Body of pancreas (tissue), 4 donors: ENCODE data around the gene RPL37. TPM values are rescaled to one million over a fixed set of nuclear protein-coding genes. Genes with fewer than 3 reads are reported as not detected.

Experiments used
- ATAC-seq: fragments of 150-250 bp; one replicate; pipeline ENCODE4 v1.9.1; 2016
- DNase-seq, 4 donors: peaks; one replicate each; pipeline ENCODE4 v3.0.0-alpha.2; 2019
- H3K27ac ChIP-seq, 4 donors: fragments of 200-600 bp; sonication (generic); 1 replicate in 3 of 4; 2 replicates in 1 of 4; pipeline versions ENCODE4 v1.5.1 to v1.6.1; 2016 to 2019; ENCODE audit warnings: mild to moderate bottlenecking in 1 of 4, mixed read lengths in 1 of 4, moderate library complexity in 1 of 4
- H3K27me3 ChIP-seq, 2 donors: fragments of 200-600 bp; sonication (generic); one replicate each; pipeline ENCODE4 v1.6.0; 2016; ENCODE audit warnings: mild to moderate bottlenecking in 1 of 2
- H3K36me3 ChIP-seq, 2 donors: fragments of 200-600 bp; sonication (generic); replicated peaks in 1 of 2; 2 replicates each; pipeline ENCODE4 v1.5.1; 2016; ENCODE audit warnings: low read depth in 2 of 2; ENCODE audit not compliant: insufficient read depth in 1 of 2
- H3K4me1 ChIP-seq: fragments of 200-600 bp; sonication (generic); one replicate; pipeline ENCODE4 v1.6.0; 2016
- H3K4me3 ChIP-seq, 2 donors: fragments of 200-600 bp; sonication (generic); 1 replicate in 1 of 2; 2 replicates in 1 of 2; pipeline ENCODE4 v1.5.1; 2016 to 2019
- H3K9me3 ChIP-seq, 3 donors: fragments of 200-600 bp; sonication (generic); 1 replicate in 2 of 3; 2 replicates in 1 of 3; pipeline ENCODE4 v1.5.1; 2016
- POLR2A ChIP-seq, 3 donors: fragments of 450-650 bp; IDR thresholded peaks; one replicate each; pipeline ENCODE4 v1.6.1; 2016; ENCODE audit warnings: antibody characterized with exemption in 3 of 3, mild to moderate bottlenecking in 2 of 3
- WGBS, 2 donors: methylation state at CpG; one replicate each; pipeline ENCODE4 v1.1.5; 2017; 5-methylcytosine and 5-hydroxymethylcytosine counted together
- intact Hi-C: fragments of 100-400 bp; cut with DNase I; formaldehyde crosslinking; loops from one replicate; pipeline ENCODE4 v1.15.1; 2023
- total RNA-seq, 2 donors: library from RNA; depleted of rRNA; stranded (reverse); fragments of >200 nt; gene quantifications; one replicate each; pipeline ENCODE4 v1.1.0, GENCODE V29; 2016
- TF ChIP-seq, protein P1 (sequence below), 7 experiments: fragments of 450-650 bp in 4 of 7; fragments of 200-600 bp in 3 of 7; sonication (generic) in 3 of 7; IDR thresholded peaks; one replicate each; pipeline ENCODE4 v1.5.1; 2016 to 2019; ENCODE audit warnings: antibody characterized with exemption in 7 of 7

The RPL37 gene
- total RNA-seq, 2 donors from 2014 or later = 126 to 256 TPM

DNA sequence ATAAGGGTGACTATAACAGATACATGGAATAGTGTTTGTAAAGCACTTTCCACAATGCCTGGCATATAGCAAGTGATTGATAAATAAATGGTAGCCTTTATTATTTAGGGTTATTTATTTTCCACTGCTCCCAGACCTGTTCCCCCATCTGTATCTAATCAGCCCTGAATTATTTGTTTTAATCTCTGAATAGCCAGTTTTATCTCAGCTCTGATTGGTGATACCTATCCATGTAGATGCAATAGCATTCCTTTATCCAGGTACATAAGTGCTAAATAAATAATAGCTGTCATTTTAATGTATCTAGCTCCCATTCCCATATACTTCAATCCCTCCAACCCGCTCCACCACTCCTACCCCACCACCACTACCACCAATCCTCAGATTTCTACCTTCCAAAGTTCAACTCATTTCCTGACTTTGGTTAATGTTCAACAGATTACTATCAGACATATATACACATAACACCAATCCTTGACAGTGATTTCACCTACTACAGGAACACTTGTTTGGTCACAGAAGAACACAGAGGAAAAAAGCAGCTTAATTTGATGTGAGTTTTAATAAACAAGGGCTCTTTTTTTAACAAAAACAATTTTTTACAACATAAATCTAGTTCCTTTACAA, 50.9 kb downstream of the RPL37 start:
- DNase-seq = no peak

DNA sequence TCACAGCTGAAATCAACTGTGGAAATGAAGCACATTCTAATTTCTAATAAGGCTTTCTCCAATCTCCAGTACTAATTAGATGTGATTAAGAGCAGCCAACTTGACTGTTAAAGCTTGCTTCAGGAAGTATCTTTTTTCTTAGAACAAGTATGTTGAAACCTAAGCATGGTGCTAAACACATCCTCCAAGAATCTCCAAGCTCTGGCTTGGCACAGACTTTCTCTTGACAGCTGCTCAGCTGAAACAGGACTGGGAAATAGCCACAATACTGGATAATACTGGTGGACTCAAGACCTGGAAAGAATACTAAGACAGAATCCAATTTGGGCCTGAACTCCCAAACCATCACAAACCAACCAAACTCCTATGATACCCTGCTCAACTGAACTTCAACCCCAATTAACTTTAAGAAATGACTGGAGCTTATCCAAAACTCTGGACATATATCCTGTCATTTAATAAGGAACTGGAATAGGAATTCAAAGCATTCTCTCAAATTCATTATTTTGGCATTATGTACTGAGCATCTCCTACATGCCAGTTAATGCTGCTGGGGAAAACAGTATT, 53.1 kb downstream of the RPL37 start:
- Histone ChIP-seq H3K4me1 (peaks cover 31% of the 10 kb centered on the region), H3K4me3 (no peak overlapping the region), H3K27ac (no peak overlapping the region), H3K27me3 (no peaks in the 10 kb centered on the region), H3K9me3 (no peaks in the 10 kb centered on the region), H3K36me3 (no peaks in the 10 kb centered on the region)
- ATAC-seq = no peak
- intact Hi-C loops = no loop called here
- no peak for TF ChIP-seq POLR2A (IDR thresholded peaks at IDR 0.05)
- TF ChIP-seq, protein P1, sequence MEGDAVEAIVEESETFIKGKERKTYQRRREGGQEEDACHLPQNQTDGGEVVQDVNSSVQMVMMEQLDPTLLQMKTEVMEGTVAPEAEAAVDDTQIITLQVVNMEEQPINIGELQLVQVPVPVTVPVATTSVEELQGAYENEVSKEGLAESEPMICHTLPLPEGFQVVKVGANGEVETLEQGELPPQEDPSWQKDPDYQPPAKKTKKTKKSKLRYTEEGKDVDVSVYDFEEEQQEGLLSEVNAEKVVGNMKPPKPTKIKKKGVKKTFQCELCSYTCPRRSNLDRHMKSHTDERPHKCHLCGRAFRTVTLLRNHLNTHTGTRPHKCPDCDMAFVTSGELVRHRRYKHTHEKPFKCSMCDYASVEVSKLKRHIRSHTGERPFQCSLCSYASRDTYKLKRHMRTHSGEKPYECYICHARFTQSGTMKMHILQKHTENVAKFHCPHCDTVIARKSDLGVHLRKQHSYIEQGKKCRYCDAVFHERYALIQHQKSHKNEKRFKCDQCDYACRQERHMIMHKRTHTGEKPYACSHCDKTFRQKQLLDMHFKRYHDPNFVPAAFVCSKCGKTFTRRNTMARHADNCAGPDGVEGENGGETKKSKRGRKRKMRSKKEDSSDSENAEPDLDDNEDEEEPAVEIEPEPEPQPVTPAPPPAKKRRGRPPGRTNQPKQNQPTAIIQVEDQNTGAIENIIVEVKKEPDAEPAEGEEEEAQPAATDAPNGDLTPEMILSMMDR (IDR thresholded peaks at IDR 0.05) = no peak
- DNase-seq = peak in 1 of 4 donors; percentile 15

More for the DNA sequence above, 50.9 kb downstream of the RPL37 start:
- H3K36me3 ChIP-seq = no peaks in the 10 kb centered on the region
- no peak for TF ChIP-seq POLR2A (IDR thresholded peaks at IDR 0.05)
- TF ChIP-seq, protein P1 (IDR thresholded peaks at IDR 0.05) = no peak
- H3K27ac ChIP-seq = peak overlapping the region in 1 of 4 donors; percentile 11
- WGBS, 2 donors = 23 to 50% methylated on average over 1 of the region's 1 CpG
- peaks cover 34% of the 10 kb centered on the region for H3K4me1 ChIP-seq
- no peak for ATAC-seq
- no peaks in the 10 kb centered on the region for H3K9me3 ChIP-seq
- no peaks in the 10 kb centered on the region for H3K27me3 ChIP-seq
- intact Hi-C loops = no loop called here
- H3K4me3 ChIP-seq = no peak overlapping the region

DNA sequence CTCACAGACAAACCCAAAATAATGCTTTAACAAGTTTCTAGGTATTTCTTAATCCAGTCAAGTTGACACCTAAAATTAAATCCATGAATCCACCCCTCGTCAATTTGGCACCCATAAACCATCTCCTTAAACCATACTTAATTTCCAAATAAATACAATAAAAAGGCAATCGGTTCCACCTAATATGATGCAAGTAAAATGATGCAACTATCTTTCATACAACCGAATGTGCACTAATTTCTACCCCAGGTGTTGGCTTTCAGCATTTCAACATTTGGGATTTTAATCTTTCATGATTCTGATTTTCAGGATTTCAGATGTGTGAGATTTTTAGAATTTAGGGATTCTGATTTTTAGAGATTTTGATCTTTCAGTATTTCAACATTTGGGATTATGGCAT, 54.2 kb downstream of the RPL37 start:
- Histone ChIP-seq H3K36me3 (peaks cover 0 to 4% of the 10 kb centered on the region in 2 donors), H3K27me3 (no peaks in the 10 kb centered on the region), H3K4me3 (no peak overlapping the region), H3K9me3 (no peaks in the 10 kb centered on the region), H3K27ac (no peak overlapping the region), H3K4me1 (peaks cover 39% of the 10 kb centered on the region)
- intact Hi-C loops = no loop called here
- no peak for ATAC-seq
- 85 to 90% methylated on average over 3 of the region's 3 CpGs for WGBS, 2 donors
- no peak for DNase-seq
- TF ChIP-seq, protein P1 (IDR thresholded peaks at IDR 0.05) = no peak
- TF ChIP-seq POLR2A (IDR thresholded peaks at IDR 0.05) = no peak

- intact Hi-C loops = no loop called here
- H3K4me1 ChIP-seq = peaks cover 40% of the 10 kb centered on the region
- DNase-seq (no peak), ATAC-seq (no peak)
- H3K27me3 ChIP-seq = no peaks in the 10 kb centered on the region
- no peak overlapping the region for H3K27ac ChIP-seq
- no peaks in the 10 kb centered on the region for H3K9me3 ChIP-seq
- H3K36me3 ChIP-seq = peaks cover 0 to 4% of the 10 kb centered on the region in 2 donors
- H3K4me3 ChIP-seq = no peak overlapping the region
- 77 to 81% methylated on average over 5 of the region's 5 CpGs for WGBS, 2 donors
- no peak for TF ChIP-seq POLR2A (IDR thresholded peaks at IDR 0.05)
- TF ChIP-seq, protein P1 (IDR thresholded peaks at IDR 0.05) = no peak
These were observed 54.8 kb downstream of the RPL37 start for GRCh38 chr5:40780199-40780598.

- TF ChIP-seq POLR2A (IDR thresholded peaks at IDR 0.05) = no peak
- TF ChIP-seq, protein P1 (IDR thresholded peaks at IDR 0.05) = no peak
- H3K27me3 ChIP-seq = no peaks in the 10 kb centered on the region
- no peak overlapping the region for H3K4me3 ChIP-seq
- DNase-seq = no peak
- H3K9me3 ChIP-seq = no peaks in the 10 kb centered on the region
- peaks cover 0 to 8% of the 10 kb centered on the region in 2 donors for H3K36me3 ChIP-seq
- 86 to 94% methylated on average over 6 of the region's 6 CpGs for WGBS, 2 donors
- no peak for ATAC-seq
- no peak overlapping the region for H3K27ac ChIP-seq
- intact Hi-C loops = no loop called here
- peaks cover 37% of the 10 kb centered on the region for H3K4me1 ChIP-seq
These were observed 55.5 kb downstream of the RPL37 start for GRCh38 chr5:40779561-40779960.
